ENCODE data around the gene UBN1.

The UBN1 gene

DNA sequence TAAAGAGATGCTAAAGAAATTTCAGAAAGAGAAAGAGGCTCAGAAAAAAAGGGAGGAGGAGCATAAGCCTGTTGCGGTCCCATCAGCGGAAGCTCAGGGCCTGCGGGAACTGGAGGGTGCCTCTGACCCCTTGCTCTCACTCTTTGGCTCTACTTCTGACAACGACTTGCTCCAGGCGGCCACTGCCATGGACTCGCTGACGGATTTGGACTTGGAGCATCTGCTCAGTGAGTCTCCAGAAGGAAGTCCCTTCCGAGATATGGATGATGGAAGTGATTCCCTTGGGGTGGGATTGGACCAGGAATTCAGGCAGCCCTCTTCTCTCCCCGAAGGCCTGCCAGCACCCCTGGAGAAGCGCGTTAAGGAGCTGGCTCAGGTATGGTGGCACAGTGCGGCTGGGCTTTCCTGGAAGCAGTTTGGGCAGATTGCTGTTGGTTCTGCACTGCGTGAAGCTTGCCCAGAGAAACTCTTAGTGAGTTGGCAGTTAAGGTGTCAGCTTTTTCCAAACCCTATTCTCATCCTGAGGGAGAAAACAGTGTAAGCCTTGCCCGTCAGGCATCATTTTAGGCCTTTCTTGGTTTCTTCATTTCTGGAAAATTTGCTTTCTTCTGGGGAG lies 13.6 kb downstream of the UBN1 start:
- no peak for DNase-seq

DNA sequence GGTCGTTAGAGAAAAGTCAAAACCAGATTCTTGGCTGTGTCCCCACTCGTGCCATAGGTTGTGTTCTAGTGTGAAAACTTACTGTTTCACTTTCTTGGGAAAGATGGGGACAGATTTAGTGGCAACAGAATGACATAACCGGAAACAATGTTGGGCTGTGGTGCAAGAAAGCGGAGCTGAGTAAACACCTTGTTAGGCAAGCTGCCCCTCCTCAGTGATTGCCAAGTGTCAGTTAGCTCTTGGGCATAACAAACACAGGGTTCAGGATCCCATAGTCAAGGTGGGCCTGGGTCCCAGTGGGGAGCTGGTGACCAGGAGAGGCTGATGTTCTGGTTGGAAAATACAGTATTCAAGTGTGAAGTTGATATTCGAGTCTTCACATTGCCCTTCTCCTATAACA lies 15.4 kb downstream of the UBN1 start:
- DNase-seq, result no peak

GRCh38 chr16:4864728-4865127 lies 17.4 kb downstream of the UBN1 start:
- no peak for DNase-seq

- DNase-seq, result no peak
Measured at GRCh38 chr16:4865231-4865860, 18.1 kb downstream of the UBN1 start.

GRCh38 chr16:4866586-4866985 lies 19.3 kb downstream of the UBN1 start:
- no peak for DNase-seq

DNA sequence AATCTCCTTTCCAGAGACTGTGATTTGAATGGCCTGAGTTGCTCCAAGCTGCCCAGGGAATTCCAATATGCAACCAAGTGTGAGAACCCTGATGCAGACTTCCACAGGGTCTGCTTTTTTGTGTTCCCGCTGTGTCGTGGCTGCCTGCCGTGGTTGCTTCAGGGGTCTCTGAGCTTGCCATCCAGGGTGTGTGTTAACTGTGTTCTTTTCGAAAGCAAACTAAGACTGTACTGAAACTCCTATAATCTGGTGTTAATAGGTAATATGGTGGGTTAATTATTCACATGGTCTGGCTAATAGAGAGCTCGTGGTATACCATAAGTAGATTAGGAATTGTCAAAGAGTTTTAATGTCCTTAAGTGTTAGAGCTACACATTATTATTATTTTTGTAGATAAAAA lies 20.7 kb downstream of the UBN1 start:
- no peak for DNase-seq

- no peak for DNase-seq
Measured at GRCh38 chr16:4868535-4868934, 21.3 kb downstream of the UBN1 start.

GRCh38 chr16:4869147-4869805 lies 22.0 kb downstream of the UBN1 start:
- no peak for DNase-seq

- DNase-seq, result no peak
Measured at GRCh38 chr16:4870138-4870671, 22.9 kb downstream of the UBN1 start.

DNA sequence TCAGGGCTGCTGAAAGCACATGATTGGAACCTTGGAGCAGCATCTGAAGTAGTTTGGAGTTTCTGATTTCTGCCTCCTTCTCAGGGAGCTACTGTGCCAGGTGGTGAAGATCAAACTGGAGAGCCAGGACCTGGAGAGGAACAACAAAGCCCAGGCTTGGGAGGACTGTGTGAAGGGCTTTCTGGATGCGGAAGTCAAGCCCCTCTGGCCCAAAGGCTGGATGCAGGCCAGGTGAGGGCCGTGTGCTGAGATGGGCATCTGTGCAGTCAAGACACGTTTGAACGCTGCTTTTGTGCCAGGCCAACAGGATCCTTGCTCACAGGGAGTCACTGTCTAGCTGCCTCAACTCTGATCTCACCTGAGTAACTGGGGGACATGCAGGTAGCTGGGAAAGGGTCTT lies 23.8 kb downstream of the UBN1 start:
- DNase-seq, result no peak

DNA sequence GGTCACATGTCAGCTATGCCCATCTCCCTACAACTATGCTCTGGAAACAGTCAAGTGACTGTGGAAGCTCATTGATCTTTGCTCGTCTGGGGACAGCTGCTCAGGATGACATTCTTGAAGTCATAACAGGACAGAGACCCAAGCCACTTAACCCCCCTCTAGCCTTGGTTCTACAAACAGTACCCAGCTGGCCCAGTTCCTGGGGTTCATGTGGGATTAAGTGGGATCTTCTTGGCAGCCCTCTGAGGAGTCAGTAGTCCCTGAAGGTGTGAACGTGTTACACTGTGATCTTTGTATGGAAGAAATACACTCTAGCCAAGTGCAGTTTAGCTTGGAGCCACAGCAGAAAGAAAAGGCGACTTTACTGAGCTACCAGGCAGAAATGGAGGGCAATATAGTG lies 25.8 kb downstream of the UBN1 start:
- DNase-seq, result no peak

DNA sequence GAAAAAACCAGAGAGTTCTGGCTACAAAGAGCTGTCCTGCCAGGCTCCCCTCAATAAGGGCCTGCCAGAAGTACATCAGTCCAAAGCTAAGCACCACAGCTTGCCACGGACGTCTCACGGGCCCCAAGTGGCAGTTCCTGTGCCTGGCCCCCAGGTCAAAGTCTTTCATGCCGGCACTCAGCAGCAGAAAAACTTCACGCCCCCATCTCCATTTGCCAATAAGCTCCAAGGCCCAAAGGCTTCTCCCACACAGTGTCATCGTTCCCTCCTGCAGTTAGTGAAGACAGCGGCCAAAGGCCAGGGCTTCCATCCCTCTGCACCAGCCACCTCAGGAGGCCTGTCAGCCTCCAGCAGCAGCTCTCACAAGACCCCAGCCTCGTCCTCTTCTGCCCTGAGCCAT lies 27.4 kb downstream of the UBN1 start:
- DNase-seq, result no peak

- no peak for DNase-seq
Measured at GRCh38 chr16:4876646-4877379, 29.5 kb downstream of the UBN1 start.

GRCh38 chr16:4877380-4877685 lies 30.1 kb downstream of the UBN1 start:
- DNase-seq, result no peak

GRCh38 chr16:4879049-4879448 lies 31.8 kb downstream of the UBN1 start:
- DNase-seq, result no peak

- DNase-seq, result no peak
Measured at GRCh38 chr16:4880006-4880580, 32.8 kb downstream of the UBN1 start.

GRCh38 chr16:4882000-4882632 lies 34.8 kb downstream of the UBN1 start:
- DNase-seq, result no peak

DNA sequence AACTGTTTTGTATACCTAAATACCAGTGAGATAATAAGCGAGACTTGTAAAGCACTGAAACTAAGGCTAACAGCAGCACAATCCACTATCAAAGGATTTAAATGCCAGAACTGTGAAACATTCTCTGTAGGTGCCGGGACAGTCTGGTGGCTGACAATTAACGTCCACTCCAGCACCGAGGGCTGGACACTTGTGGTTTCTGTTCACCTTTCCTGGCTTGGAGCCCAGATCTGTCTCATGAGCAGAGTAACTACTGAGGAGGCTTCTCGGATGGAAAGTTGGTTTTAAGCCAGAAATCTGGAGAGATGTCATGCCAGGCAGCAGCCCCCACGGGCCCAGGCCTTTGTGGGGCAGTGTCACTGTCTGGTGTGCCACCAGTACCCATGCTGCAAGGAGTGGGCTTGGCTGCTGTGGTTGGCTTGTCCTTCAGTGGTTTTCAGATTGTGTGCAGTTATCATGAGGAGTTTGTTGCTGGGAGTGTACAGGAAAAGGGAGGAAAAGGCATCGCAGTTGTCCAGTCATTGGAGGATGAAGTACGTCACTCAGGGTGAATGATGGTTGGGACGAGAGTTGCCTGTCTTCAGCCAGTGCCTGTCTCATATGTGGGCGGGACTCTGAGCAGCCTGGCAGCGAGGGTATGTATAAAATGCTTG lies 35.5 kb downstream of the UBN1 start:
- no peak for DNase-seq

- DNase-seq, result no peak
Measured at GRCh38 chr16:4883501-4883900, 36.2 kb downstream of the UBN1 start.

DNA sequence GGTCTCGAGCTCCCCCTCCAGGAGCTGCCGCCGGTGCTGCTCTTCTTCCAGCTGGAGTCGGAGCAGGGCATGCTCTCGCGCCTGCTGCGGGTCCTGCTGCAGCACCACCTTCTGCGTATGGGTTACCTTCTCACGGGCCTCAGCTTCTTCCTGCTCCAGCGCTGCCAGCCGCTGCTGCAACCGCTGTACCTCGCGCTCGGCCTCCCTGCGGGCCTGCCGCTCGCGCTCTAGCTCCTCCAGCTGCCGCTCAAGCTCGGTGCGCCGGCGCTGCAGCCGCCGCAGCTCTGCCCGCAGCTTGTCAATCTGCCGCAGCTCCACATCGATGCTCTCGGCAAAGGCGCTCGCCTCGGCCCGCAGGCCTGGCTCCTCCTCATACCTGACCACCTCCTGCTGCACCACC lies 36.9 kb downstream of the UBN1 start:
- no peak for DNase-seq

DNA sequence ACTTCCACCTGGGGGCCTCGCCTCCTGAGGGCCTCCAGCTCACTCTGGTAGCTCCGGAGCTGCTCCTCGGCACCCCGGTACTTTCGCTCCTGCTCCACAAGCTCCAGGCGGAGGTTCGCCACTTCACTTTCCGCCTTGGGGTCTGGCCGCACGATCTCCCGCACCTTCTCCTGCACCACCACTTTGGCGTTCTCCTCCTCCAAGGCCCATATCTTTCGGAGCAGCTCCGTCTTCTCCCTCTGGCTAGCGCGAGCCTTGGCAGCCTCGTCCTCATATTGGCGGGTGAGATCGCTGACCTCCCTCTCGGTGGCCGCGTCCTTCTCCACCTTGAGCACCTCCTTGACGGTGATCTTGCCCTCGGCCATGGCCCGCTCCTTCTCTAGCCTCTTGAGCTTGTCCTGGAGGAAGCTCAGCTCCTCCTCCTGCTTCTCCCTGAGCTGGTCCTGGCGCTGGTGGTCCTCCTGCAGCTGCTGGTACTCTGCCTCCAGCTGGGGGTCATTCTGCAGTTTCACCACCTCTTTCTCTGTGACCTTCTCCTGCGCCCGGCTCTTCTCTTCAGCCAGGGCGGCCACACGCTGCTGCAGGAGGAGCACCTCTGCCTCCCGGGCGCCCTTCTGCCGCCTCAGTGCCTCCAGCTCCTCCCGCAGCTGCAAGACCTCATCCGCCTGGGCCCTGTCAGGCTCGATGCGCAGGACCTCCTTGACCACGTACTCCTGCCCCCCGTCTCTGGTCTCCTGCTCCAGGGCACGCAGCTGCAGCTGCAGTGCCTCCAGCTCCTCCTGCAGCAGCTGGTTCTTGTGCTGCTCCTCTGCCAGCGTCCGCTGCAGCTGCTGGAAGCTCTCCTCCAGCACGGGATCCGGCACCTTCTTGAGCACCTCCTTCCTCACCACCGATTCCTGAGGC lies 37.9 kb downstream of the UBN1 start:
- DNase-seq, result no peak

All from KG1 (cell line).